IMR-90 (cell line): ENCODE measurements around the gene NAT10. TPM values are rescaled to one million over a fixed set of nuclear protein-coding genes. Genes with fewer than 3 reads are reported as not detected.
A peak's percentile ranks its signal among the peaks of the same experiment; 100 is the strongest.

Experiments used
- MAZ ChIP-seq: IDR thresholded peaks from 2 replicates; pipeline ENCODE4 v1.6.1; 2012; ENCODE audit warnings: low read depth, mild to moderate bottlenecking, low read length, improper control_type of control experiment, moderate library complexity, borderline replicate concordance
- RAD21 ChIP-seq: IDR thresholded peaks from 2 replicates; pipeline ENCODE4 v1.6.1; 2012; ENCODE audit warnings: low read length, improper control_type of control experiment
- RFX5 ChIP-seq: IDR thresholded peaks from 2 replicates; pipeline ENCODE4 v1.8.0; 2012; ENCODE audit warnings: low read depth, mild to moderate bottlenecking, low read length, moderate library complexity
- polyA plus RNA-seq, 3 experiments: library from polyadenylated mRNA; depleted of rRNA; stranded (reverse); fragments of >200 nt; gene quantifications; 2 replicates each; pipeline ENCODE4 v1.2.3, GENCODE V29; 2012; ENCODE audit warnings: low replicate concordance in 1 of 3
- total RNA-seq: library from RNA; depleted of rRNA; stranded (reverse); fragments of >200 nt; gene quantifications from 2 replicates; pipeline ENCODE4 v1.2.3, GENCODE V29; 2012
- TF ChIP-seq, protein P1 (sequence below): fragments of 150-350 bp; IDR thresholded peaks from 2 replicates; pipeline ENCODE4 v1.6.1; 2017; ENCODE audit warnings: mild to moderate bottlenecking, antibody characterized with exemption, low read length, low read depth

Gene NAT10
- total and polyA plus RNA-seq, 2 of the 4 experiments (the other 2 are of a cell fraction): 28.1 to 34.8 TPM

DNA sequence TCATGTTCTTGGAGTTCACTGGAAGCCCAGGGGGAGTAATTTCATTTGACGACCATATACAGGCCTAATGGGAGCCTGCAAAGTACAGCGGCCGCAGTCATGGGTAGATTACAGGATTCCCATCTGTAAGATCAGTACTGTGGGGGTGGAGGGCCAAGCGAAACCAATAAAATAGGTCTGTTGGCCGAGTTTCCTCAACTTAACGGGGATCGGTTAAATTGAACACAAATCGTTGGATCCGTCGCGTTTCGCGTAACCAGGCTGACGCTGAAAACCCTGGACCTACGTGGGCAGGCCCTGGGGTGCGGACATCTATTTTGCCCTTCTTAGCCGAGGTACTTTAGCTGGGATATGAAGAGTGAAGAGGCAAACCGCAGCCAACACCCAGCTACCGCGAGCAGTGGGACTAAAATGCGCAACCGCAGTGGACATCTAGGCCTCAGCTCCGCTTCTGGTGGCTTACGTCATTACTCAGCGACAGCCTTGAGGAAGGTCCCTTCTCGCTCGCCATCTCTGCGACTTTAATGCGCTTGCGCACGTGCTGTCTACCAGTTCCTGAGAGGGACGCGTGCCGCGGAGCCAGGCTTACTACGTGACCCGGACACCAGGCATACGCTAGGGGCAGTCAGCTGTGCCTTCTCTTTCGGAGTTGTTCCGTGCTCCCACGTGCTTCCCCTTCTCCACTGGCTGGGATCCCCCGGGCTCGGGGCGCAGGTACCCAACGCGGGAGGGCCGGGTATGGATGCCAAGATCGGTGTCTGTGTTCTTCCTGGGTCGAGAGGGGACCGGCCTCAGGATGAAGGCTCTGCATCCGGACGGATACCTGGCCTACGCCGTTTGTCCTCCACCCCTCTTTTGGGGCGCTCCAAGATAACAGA lies at the start of gene NAT10 (continued):
- TF ChIP-seq MAZ (no peak), RAD21 (no peak), RFX5 (no peak)
- TF ChIP-seq, protein P1, sequence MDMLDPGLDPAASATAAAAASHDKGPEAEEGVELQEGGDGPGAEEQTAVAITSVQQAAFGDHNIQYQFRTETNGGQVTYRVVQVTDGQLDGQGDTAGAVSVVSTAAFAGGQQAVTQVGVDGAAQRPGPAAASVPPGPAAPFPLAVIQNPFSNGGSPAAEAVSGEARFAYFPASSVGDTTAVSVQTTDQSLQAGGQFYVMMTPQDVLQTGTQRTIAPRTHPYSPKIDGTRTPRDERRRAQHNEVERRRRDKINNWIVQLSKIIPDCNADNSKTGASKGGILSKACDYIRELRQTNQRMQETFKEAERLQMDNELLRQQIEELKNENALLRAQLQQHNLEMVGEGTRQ: peak; percentile 84
